Stimulated activated CD4-positive, alpha-beta T cell treated with anti-CD3 and anti-CD28 coated beads, Interleukin-1b, Interleukin-23, amount 100 ng/mL, for 1 hour (primary cell): ENCODE data around the gene GALNT6.

Experiments used
- DNase-seq, 2 donors: peaks; one replicate each; pipeline ENCODE4 v3.0.0-alpha.2; 2020; ENCODE audit warnings: low read depth in 2 of 2

The GALNT6 gene

GRCh38 chr12:51381226-51382079 is 9.8 kb downstream of the GALNT6 start:
- no peak for DNase-seq

DNA sequence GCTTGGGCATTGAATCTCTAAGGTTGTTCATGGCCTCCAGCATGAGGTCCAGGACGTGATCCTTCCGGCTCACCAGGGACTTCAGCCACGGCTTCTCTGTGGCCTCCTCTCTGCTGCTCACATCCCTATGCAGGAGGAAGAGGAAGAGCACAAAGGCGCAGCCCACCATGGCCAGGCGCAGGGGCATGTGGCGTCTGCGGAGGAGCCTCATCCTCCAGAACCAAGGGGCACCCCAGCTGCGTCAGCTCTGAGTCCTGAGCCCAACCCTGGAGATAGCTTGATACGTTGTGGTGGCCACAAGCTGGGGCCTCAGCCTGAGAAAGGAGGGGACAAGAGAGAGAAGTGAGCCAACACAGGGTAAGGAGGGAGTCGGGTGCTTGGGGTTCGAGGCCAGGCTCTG is 11.6 kb downstream of the GALNT6 start:
- DNase-seq = no peak

DNA sequence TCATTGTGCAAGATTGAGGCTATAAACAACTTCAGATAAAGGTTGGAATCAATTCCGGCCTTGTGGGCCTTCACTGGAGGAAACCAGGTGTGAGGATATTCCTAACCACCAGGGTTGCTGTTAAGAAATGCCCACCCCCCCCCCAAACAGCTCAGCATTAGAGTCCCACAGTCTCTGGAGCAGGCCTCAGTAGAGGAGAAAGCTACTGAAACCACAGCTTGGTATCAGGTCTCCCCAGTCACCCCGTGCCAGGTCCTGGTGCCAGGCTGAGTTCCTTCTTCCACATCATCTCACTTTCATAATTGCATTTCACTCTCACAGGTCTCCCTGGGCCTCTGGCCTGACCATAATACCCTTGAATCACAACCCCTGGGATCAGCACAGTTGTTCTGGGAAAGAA is 12.5 kb downstream of the GALNT6 start:
- no peak for DNase-seq

- no peak for DNase-seq
These were observed 13.9 kb downstream of the GALNT6 start for GRCh38 chr12:51377099-51377984.

DNA sequence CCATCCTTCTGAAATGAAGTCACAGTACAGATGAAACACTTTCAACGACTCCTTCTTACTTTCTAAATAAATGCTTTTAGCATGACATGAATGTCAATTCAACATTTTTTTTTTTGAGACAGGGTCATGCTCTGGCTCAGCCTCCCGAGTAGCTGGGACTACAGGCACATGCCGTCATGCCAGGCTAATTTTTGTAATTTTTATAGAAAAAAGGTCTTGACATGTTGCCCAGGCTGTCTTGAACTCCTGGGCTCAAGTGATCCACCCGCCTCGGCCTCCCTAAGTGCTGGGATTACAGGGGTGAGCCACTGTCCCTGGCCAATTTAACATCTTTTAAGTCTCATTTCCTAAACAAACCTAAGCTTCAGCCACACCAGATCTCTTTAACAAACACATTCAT is 16.4 kb downstream of the GALNT6 start:
- DNase-seq = no peak

- DNase-seq = no peak
These were observed 16.8 kb downstream of the GALNT6 start for GRCh38 chr12:51374361-51374760.

DNA sequence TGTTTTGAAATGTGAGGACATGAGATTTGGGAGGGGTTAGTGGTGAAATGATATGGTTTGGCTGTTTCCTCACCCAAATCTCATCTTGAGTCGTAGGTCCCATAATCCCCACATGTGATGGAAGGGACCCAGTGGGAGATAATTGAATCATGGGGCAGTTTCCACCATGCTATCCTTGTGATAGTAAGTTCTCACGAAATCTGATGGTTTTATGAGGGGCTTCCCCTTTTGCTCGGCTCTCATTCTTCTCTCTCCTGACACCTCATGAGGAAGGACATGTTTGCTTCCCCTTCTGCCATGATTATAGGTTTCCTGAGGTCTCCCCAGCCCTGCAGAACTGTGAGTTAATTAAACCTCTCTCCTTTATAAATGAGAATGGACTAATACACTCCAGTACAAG is 18.0 kb downstream of the GALNT6 start:
- DNase-seq = no peak

DNA sequence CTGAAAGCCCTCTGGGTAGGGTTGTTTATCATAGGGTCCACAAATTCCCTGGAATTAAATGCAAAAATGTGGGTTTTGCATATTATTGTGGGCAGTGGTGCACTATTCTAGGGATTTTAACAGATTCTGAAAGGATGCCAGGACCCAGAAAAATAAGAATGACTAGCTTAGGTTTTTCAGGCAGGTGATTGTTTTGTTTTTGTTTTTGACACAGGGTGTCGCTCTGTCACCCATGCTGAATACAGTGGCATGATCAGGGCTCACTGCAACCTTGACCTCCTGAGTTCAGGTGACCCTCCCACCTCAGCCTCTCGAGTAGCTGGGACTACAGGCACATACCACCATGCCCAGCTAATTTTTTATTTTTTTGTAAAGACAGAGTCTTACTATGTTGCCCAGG is 19.2 kb downstream of the GALNT6 start:
- no peak for DNase-seq

- DNase-seq = no peak
These were observed 19.8 kb downstream of the GALNT6 start for GRCh38 chr12:51371295-51371953.

GRCh38 chr12:51370667-51371066 is 20.5 kb downstream of the GALNT6 start:
- no peak for DNase-seq

DNA sequence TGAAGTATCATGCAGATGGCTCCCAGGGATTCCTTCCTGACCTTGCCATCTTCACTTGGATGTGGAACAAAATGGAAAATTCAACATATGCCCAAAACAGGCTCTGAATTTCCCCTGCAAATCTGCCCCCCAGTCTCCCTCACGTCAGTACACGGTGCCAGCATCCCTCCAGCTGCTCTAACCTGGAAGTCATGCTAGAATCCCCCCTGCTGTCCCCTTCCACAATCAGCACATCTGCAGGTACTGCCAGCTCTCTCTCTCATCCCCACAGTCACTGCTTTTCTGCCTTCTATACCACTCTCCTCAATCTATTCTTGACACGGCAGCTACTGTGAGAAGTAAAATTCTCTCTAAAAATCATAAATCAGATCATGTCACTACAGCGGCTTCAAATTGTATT is 21.6 kb downstream of the GALNT6 start:
- DNase-seq = no peak

DNA sequence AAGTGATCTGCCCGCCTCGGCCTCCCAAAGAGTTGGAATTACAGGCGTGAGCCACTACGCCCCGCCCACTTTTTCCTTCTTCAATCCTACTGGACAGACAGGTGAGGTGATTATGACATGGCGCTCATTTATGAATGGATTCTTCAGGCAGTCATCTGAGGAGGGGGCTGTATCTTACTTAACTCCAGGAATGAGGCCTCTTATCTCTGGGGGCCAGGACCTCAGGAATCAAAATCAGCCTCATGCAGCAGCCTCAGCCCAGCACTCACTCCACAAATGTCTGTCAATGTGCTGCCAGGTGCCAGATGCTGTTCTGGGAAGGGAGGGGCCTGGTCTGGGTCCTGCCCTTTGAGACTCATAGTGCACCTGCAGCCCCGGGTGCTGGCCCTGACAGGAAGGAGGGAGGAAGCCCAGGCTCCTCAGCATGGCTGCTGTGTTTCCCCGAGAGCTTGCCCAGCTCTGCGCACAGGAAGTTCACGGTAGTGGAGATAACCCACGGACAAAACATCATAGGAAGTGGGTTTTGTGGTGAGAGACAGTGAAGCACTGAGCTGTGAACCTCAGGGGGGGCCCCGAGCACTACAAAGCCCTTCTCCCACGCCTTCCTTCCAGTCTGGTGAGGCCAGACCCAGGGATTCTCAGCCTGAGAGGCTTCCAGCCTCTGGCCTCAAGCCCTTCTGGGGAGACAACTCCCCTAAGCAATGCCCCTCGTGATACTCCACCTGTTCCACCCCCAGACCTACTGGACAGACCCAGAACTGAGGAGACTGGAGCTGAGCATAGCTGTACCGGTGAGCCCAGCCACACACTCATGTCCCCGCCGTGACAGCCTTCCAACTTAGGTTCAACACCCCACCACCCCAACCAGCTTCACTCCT is 22.3 kb downstream of the GALNT6 start:
- peak; percentile 47 to 66 for DNase-seq

GRCh38 chr12:51365276-51365675 is 25.9 kb downstream of the GALNT6 start:
- no peak for DNase-seq

DNA sequence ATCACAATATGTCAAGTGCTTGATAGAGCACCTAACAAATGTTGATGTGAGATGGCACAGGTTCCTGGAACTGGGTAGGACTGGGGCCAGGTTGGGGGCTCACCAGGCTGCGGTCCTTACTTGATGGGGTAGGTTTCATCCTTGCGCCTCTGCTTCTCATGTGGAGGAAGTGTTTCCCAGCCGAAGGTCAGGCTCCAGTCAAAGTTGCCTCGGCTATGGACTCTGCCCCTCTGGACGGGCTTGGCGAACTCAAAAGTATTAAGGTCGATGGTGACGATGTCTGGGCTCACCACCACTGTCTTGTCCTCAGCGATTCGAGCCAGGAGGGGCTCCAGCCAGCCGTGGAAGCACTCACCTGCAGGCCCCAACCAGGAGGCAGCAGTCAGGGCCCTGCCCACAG is 27.2 kb downstream of the GALNT6 start:
- DNase-seq = no peak

GRCh38 chr12:51362747-51363342 is 28.4 kb downstream of the GALNT6 start:
- DNase-seq = no peak

DNA sequence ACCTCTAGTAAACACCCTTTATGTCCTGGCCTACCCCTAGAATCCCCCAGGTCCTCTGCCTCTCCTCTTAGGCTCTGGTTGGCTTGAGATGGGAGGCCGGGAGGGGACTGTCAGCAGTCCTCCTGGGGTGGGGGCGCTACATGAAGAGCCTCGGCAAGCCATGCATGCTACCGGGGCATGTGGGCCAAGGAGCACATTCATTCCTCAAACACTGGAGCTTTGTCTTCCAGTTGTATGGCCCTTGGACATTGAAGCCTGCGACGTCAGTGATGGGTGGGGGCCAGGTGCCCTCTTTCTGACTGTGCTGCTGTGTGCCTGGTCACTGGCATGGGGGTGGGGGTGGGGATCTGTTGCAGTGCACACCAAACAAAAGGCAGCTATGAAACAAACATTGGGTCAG is 28.9 kb downstream of the GALNT6 start:
- DNase-seq = no peak

- no peak for DNase-seq
These were observed 29.8 kb downstream of the GALNT6 start for GRCh38 chr12:51361161-51362016.

- no peak for DNase-seq
These were observed 30.9 kb downstream of the GALNT6 start for GRCh38 chr12:51360315-51360714.

- no peak for DNase-seq
These were observed 31.4 kb downstream of the GALNT6 start for GRCh38 chr12:51359851-51360250.

DNA sequence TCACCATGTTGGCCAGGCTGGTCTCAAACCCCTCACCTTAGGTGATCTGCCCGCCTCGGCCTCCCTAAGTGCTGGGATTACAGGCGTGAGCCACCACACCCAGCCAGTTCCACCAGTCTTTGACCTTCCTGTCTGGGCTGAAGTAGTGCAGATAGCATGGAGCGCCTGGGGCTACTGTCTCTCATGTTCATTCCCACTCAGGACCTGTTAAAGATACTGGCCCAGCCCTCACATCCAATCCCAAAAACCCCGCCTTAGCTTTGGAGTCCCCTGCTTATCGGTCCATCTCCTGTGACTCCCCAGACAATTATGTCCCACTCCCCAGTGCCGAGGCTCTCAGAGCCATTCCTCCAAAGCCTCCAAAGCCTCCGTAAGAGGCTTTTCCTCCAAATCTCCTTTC is 32.7 kb downstream of the GALNT6 start:
- DNase-seq = no peak
